Esophagus squamous epithelium (tissue), 5 donors: Measurements from ENCODE around the gene WDR6. TPM values are rescaled to one million over a fixed set of nuclear protein-coding genes. Genes with fewer than 3 reads are reported as not detected.
A peak's percentile ranks its signal among the peaks of the same experiment; 100 is the strongest.
"Not testable (repeated sequence)": the region's sequence is repeated elsewhere in the genome, so short reads cannot be mapped to it uniquely, and the experiment has no call there.

Experiments used
- DNase-seq: peaks from one replicate; lab custom pipeline; 2025; lab: John Stamatoyannopoulos, UW
- H3K27ac ChIP-seq, 4 donors: fragments of 200-600 bp; sonication (generic); one replicate each; pipeline ENCODE4 v1.5.1; 2016 to 2019; ENCODE audit warnings: mild to moderate bottlenecking in 1 of 4
- H3K27me3 ChIP-seq, 4 donors: fragments of 200-600 bp; sonication (generic); 1 replicate in 3 of 4; 2 replicates in 1 of 4; pipeline versions ENCODE4 v1.5.1 to v1.6.0; 2017 to 2021; ENCODE audit warnings: antibody characterized with exemption in 1 of 4
- H3K36me3 ChIP-seq, 3 donors: fragments of 200-600 bp; sonication (generic); one replicate each; pipeline ENCODE4 v1.5.1; 2016 to 2019
- H3K4me1 ChIP-seq, 3 donors: fragments of 200-600 bp; sonication (generic); one replicate each; pipeline ENCODE4 v1.5.1; 2017 to 2019
- H3K4me3 ChIP-seq, 4 donors: fragments of 200-600 bp; sonication (generic); 1 replicate in 3 of 4; 2 replicates in 1 of 4; pipeline ENCODE4 v1.5.1; 2016 to 2019; ENCODE audit warnings: mild to moderate bottlenecking in 2 of 4, moderate library complexity in 1 of 4
- H3K9me3 ChIP-seq, 3 donors: fragments of 200-600 bp; sonication (generic); one replicate each; pipeline ENCODE4 v1.5.1; 2016 to 2019
- POLR2A ChIP-seq, 4 donors: fragments of 450-650 bp; IDR thresholded peaks; one replicate each; pipeline ENCODE4 v1.6.1; 2017; ENCODE audit warnings: antibody characterized with exemption in 4 of 4, mild to moderate bottlenecking in 4 of 4, moderate library complexity in 3 of 4
- WGBS, 2 donors: methylation state at CpG; one replicate each; pipeline ENCODE4 v1.1.5; 2018; 5-methylcytosine and 5-hydroxymethylcytosine counted together
- intact Hi-C: fragments of 100-400 bp; cut with DNase I; formaldehyde crosslinking; loops from one replicate; pipeline ENCODE4 v1.15.0; 2022
- total RNA-seq, 4 donors: library from RNA; depleted of rRNA; stranded (reverse); fragments of >200 nt; gene quantifications; one replicate each; pipeline ENCODE4 v1.1.0, GENCODE V29; 2016
- TF ChIP-seq, protein P1 (sequence below), 6 experiments: fragments of 450-650 bp in 4 of 6; fragments of 200-600 bp in 2 of 6; sonication (generic) in 2 of 6; IDR thresholded peaks; one replicate each; pipeline ENCODE4 v1.5.1; 2016 to 2019; ENCODE audit warnings: antibody characterized with exemption in 6 of 6, mild to moderate bottlenecking in 4 of 6, moderate library complexity in 4 of 6
- donor health status: DM: yes; HTN: yes; CAD: no.

WDR6 gene
- total RNA-seq, 4 donors from 2014 or later = 27.4 to 78.0 (median 37.6) TPM

- H3K36me3 ChIP-seq = peaks cover 0 to 25% (median 0%) of the 10 kb centered on the region in 3 donors
- peak overlapping the region; percentile 46 to 90 (median 66) for H3K4me3 ChIP-seq
- DNase-seq = peak; percentile 55
- peak overlapping the region; percentile 84 to 98 (median 94) for H3K27ac ChIP-seq
- no peaks in the 10 kb centered on the region for H3K27me3 ChIP-seq
- no peaks in the 10 kb centered on the region for H3K9me3 ChIP-seq
- peaks cover 7 to 50% (median 20%) of the 10 kb centered on the region in 3 donors for H3K4me1 ChIP-seq
- WGBS, 2 donors = 19 to 37% methylated on average over 11 to 18 of the region's 41 CpGs
- intact Hi-C loops = no loop called here
- TF ChIP-seq POLR2A (IDR thresholded peaks at IDR 0.05) = peak in 1 of 4 donors; percentile 16
- TF ChIP-seq, protein P1, sequence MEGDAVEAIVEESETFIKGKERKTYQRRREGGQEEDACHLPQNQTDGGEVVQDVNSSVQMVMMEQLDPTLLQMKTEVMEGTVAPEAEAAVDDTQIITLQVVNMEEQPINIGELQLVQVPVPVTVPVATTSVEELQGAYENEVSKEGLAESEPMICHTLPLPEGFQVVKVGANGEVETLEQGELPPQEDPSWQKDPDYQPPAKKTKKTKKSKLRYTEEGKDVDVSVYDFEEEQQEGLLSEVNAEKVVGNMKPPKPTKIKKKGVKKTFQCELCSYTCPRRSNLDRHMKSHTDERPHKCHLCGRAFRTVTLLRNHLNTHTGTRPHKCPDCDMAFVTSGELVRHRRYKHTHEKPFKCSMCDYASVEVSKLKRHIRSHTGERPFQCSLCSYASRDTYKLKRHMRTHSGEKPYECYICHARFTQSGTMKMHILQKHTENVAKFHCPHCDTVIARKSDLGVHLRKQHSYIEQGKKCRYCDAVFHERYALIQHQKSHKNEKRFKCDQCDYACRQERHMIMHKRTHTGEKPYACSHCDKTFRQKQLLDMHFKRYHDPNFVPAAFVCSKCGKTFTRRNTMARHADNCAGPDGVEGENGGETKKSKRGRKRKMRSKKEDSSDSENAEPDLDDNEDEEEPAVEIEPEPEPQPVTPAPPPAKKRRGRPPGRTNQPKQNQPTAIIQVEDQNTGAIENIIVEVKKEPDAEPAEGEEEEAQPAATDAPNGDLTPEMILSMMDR (IDR thresholded peaks at IDR 0.05) = no peak
Measured at GRCh38 chr3:49007771-49008528, 759 bp downstream of the WDR6 start.

DNA sequence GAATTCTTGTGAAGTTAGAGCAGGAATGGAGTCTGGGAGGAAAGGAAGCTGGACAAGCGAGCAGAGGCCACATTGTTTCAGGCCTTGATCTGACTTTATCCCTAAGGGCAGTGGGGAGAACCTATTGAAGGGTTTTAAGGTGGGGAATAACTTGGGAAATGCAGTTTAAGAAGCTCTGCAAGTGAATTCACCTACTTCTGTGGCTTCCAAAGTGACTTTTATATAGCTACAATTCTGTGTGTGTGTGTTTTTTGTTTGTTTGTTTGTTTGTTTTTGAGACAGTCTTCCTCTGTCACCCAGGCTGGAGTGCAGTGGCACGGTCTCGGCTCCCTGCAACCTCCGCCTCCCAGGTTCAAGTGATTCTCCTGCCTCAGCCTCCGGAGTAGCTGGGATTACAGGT, 1.4 kb downstream of the WDR6 start:
- peaks cover 7 to 57% (median 23%) of the 10 kb centered on the region in 3 donors for H3K4me1 ChIP-seq
- peaks cover 0 to 32% (median 0%) of the 10 kb centered on the region in 3 donors for H3K36me3 ChIP-seq
- H3K9me3 ChIP-seq, H3K27me3 ChIP-seq, DNase-seq, intact Hi-C loops: not testable (repeated sequence)
- peak overlapping the region; percentile 84 to 98 (median 94) for H3K27ac ChIP-seq
- H3K4me3 ChIP-seq = peak overlapping the region in 3 of 4 donors; percentile 58 to 90 (median 73)
- 85 to 88% methylated on average over 4 to 5 of the region's 5 CpGs for WGBS, 2 donors

DNA sequence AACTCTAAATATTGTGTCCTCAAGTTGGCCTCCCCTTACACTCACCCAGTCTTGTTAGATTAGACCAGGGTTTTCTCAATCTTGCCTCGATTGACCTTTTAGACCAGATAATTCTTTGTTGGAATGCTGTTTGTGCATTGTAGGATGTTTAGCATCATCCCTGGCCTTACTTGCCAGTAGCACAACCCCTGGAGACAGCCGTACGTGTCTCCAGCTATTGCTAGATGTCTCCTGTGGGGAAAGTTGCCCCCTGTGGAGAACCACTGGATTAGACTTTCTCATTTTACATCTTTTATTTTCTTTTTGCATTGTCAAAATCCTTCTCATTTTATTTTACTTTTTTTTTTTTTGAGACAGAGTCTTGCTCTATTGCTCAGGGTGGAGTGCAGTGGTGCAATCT, 2.2 kb downstream of the WDR6 start:
- Histone ChIP-seq H3K4me3 (no peak overlapping the region), H3K36me3 (peaks cover 0 to 40% (median 7%) of the 10 kb centered on the region in 3 donors), H3K4me1 (peaks cover 7 to 60% (median 23%) of the 10 kb centered on the region in 3 donors), H3K27ac (no peak overlapping the region), H3K27me3 (no peaks in the 10 kb centered on the region), H3K9me3 (no peaks in the 10 kb centered on the region)
- no peak for DNase-seq
- TF ChIP-seq POLR2A (IDR thresholded peaks at IDR 0.05) = no peak
- TF ChIP-seq, protein P1 (IDR thresholded peaks at IDR 0.05) = no peak
- 77 to 87% methylated on average over 3 of the region's 3 CpGs for WGBS, 2 donors
- intact Hi-C loops = no loop called here

DNA sequence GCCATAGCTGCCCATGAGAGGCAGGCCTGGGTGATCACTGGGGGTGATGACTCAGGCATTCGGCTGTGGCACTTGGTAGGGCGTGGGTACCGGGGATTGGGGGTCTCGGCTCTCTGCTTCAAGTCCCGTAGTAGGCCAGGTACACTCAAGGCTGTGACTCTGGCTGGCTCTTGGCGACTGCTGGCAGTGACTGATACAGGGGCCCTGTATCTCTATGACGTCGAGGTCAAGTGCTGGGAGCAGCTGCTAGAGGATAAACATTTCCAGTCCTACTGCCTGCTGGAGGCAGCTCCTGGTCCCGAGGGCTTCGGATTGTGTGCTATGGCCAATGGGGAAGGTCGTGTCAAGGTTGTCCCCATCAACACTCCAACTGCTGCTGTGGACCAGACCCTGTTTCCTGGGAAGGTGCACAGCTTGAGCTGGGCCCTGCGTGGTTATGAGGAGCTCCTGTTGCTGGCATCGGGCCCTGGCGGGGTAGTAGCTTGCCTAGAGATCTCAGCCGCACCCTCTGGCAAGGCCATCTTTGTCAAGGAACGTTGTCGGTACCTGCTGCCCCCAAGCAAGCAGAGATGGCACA, 5.3 kb downstream of the WDR6 start:
- H3K4me3 ChIP-seq = no peak overlapping the region
- intact Hi-C loops = no loop called here
- peaks cover 11 to 64% (median 23%) of the 10 kb centered on the region in 3 donors for H3K36me3 ChIP-seq
- TF ChIP-seq, protein P1 (IDR thresholded peaks at IDR 0.05) = no peak
- TF ChIP-seq POLR2A (IDR thresholded peaks at IDR 0.05) = no peak
- H3K27me3 ChIP-seq = no peaks in the 10 kb centered on the region
- H3K4me1 ChIP-seq = peaks cover 14 to 60% (median 21%) of the 10 kb centered on the region in 3 donors
- WGBS, 2 donors = 40 to 80% methylated on average over 1 of the region's 17 CpGs
- H3K9me3 ChIP-seq = no peaks in the 10 kb centered on the region
- no peak for DNase-seq
- no peak overlapping the region for H3K27ac ChIP-seq

DNA sequence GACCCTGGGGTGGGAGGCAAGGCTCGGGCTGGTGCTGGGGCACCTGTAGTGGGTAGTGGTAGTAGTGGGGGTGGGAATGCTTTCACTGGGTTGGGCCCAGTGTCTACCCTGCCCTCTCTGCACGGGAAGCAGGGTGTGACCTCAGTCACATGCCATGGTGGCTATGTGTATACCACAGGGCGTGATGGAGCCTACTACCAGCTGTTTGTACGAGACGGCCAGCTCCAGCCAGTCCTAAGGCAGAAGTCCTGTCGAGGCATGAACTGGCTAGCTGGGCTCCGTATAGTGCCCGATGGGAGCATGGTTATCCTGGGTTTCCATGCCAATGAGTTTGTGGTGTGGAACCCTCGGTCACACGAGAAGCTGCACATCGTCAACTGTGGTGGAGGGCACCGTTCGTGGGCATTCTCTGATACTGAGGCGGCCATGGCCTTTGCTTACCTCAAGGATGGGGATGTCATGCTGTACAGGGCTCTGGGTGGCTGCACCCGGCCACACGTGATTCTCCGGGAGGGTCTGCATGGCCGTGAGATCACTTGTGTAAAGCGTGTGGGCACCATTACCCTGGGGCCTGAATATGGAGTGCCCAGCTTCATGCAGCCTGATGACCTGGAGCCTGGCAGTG, 6.0 kb downstream of the WDR6 start:
- H3K27me3 ChIP-seq = no peaks in the 10 kb centered on the region
- WGBS, 2 donors = 77 to 83% methylated on average over 6 to 9 of the region's 19 CpGs
- no peak for DNase-seq
- TF ChIP-seq, protein P1 (IDR thresholded peaks at IDR 0.05) = no peak
- no peak for TF ChIP-seq POLR2A (IDR thresholded peaks at IDR 0.05)
- peaks cover 11 to 64% (median 23%) of the 10 kb centered on the region in 3 donors for H3K36me3 ChIP-seq
- H3K4me3 ChIP-seq = no peak overlapping the region
- H3K27ac ChIP-seq = no peak overlapping the region
- H3K4me1 ChIP-seq = peaks cover 10 to 60% (median 20%) of the 10 kb centered on the region in 3 donors
- no peaks in the 10 kb centered on the region for H3K9me3 ChIP-seq
- intact Hi-C loops = no loop called here
